Kidney epithelial cell (primary cell): ENCODE measurements around the gene ATP5PD. TPM values are rescaled to one million over a fixed set of nuclear protein-coding genes. Genes with fewer than 3 reads are reported as not detected.
"Not testable (repeated sequence)": the region's sequence is repeated elsewhere in the genome, so short reads cannot be mapped to it uniquely, and the experiment has no call there.

Experiments
- DNase-seq: peaks from one replicate; pipeline ENCODE4 v3.0.0-alpha.2; 2010; ENCODE audit warnings: low read depth
- H3K27me3 ChIP-seq: 2 replicates; pipeline ENCODE4 v1.6.0; 2011; ENCODE audit warnings: low read length; ENCODE audit not compliant: control insufficient read depth, insufficient read depth
- H3K36me3 ChIP-seq: 2 replicates; pipeline ENCODE4 v1.5.1; 2011; ENCODE audit warnings: low read length; ENCODE audit not compliant: control insufficient read depth, insufficient read depth
- H3K4me3 ChIP-seq: 2 replicates; pipeline ENCODE4 v1.5.1; 2011; ENCODE audit warnings: low read depth, mild to moderate bottlenecking, control low read depth, low read length
- CTCF ChIP-seq: IDR thresholded peaks from 2 replicates; pipeline ENCODE4 v1.5.1; 2011; ENCODE audit warnings: mild to moderate bottlenecking, moderate library complexity, low read length, control low read depth, inconsistent platforms; ENCODE audit not compliant: insufficient read depth, poor library complexity, severe bottlenecking
- total RNA-seq: library from RNA; depleted of rRNA; stranded (reverse); fragments of >200 nt; gene quantifications from 2 replicates; pipeline ENCODE4 v1.2.3, GENCODE V29; 2015

Gene ATP5PD
- total RNA-seq, 1 donor from 2014 or later, result 275 TPM

- H3K4me3 ChIP-seq, result peak overlapping the region; percentile 100
- no peak for DNase-seq
- TF ChIP-seq CTCF, result no peak
These were observed 1.6 kb upstream of the ATP5PD start for GRCh38 chr17:75048249-75048878.

GRCh38 chr17:75047398-75048098 lies 779 bp upstream of the ATP5PD start:
- DNase-seq, result no peak
- H3K4me3 ChIP-seq, result peak overlapping the region; percentile 100
- no peaks in the 10 kb centered on the region for H3K36me3 ChIP-seq
- no peak for TF ChIP-seq CTCF
- H3K27me3 ChIP-seq, result no peaks in the 10 kb centered on the region

More at GRCh38 chr17:75048249-75048878, 1.6 kb upstream of the ATP5PD start:
- no peaks in the 10 kb centered on the region for H3K36me3 ChIP-seq
- no peaks in the 10 kb centered on the region for H3K27me3 ChIP-seq

- not testable (repeated sequence) for H3K36me3 ChIP-seq, DNase-seq, H3K27me3 ChIP-seq
- H3K4me3 ChIP-seq, result peak overlapping the region; percentile 100
These were observed 793 bp downstream of the ATP5PD start for GRCh38 chr17:75045946-75046406.

DNA sequence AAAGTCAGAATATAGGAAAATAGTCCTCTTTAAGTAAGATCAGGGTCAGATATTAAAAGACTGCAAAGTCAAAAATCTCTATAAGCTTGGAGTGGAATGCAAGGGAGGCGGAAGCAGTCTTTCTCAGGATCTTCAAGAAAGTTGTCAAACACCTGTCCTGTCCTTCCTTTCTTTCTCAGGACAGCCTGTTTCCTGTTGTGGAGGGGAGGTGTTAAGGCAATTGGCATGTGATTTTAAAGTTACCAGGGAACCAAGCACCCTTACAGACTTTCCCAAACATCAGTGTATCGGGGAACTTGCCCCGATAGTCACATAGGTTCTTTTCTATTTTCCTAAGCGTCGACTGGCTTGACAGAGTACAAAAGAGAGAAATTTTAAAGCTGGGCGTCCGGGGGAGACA lies 2.1 kb downstream of the ATP5PD start:
- TF ChIP-seq CTCF, result no peak
- no peaks in the 10 kb centered on the region for H3K27me3 ChIP-seq
- H3K36me3 ChIP-seq, result peaks cover 1% of the 10 kb centered on the region
- DNase-seq, result no peak
- H3K4me3 ChIP-seq, result no peak overlapping the region

- not testable (repeated sequence) for H3K27me3 ChIP-seq, H3K36me3 ChIP-seq, H3K4me3 ChIP-seq, DNase-seq
These were observed 3.0 kb downstream of the ATP5PD start for GRCh38 chr17:75043789-75044188.

DNA sequence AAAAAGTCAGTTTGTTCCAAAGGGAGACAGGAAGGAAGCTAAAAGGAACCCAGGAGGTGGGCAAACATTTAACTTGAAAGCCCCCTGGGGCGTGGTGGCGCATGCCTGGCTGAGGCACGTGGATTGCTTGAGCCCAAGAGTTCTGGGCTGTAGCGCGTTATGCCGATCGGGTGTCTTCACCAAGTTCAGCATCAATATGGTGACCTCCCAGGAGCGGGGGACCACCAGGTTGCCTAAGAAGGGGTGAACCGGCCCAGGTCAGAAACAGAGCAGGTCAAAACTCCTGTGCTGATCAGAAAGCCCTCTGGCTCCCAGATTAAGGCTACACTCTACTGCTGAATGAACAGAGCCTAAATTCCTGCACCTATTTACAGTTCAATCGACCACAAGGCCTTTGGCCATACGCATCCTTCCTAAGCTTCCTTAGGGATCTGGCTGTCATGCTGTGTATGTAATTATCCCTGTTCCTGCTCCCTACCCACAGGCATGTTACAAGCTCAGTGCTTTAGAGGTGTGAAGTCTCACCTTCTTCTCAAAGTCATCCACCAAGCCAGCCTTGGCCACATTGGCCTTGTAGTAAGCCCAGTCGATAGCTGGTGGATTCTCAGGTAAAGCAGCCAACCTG lies 5.0 kb downstream of the ATP5PD start:
- no peak overlapping the region for H3K4me3 ChIP-seq
- DNase-seq, result no peak
- no peaks in the 10 kb centered on the region for H3K27me3 ChIP-seq
- peaks cover 1% of the 10 kb centered on the region for H3K36me3 ChIP-seq
- TF ChIP-seq CTCF, result no peak
